ENCODE data around the gene CIAO2B.

GRCh38 chr16:66945939-66946338, 11.7 kb upstream of the CIAO2B start:
- no peak for TF ChIP-seq POLR2A (IDR thresholded peaks at IDR 0.05)
- no peak for TF ChIP-seq CTCF (IDR thresholded peaks at IDR 0.05)

Data from adrenal gland (tissue), 5 donors.